ENCODE measurements around the gene TOMM20. TPM values are rescaled to one million over a fixed set of nuclear protein-coding genes. Genes with fewer than 3 reads are reported as not detected.

TOMM20 gene
- total and polyA plus RNA-seq, 9 of the 15 experiments (the other 6 are each of a cell fraction or from before 2014, with no cell fraction given): 70.6 to 334 (median 159) TPM

GRCh38 chr1:235090406-235091069 lies 38.1 kb downstream of the TOMM20 start (continued):
- TF ChIP-seq KLF6 (CRISPR knock-in tag; IDR thresholded peaks at IDR 0.05; ENCODE audit: borderline replicate concordance): peak; percentile 29; the same call in 1 of the 2 replicates
- TF ChIP-seq NBN (IDR thresholded peaks at IDR 0.05; ENCODE audit: low read depth): peak; percentile 36; the same call in 1 of the 2 replicates
- no peak for TF ChIP-seq CREB1 (IDR thresholded peaks at IDR 0.05)
- TF ChIP-seq CREB1 (CRISPR knock-in tag; IDR thresholded peaks at IDR 0.05): 0 out of 2 replicates have a peak, but pooled peaks have one; percentile 38
- no peak for TF ChIP-seq ZKSCAN1 (IDR thresholded peaks at IDR 0.05; ENCODE audit: low read depth, low read length)
- TF ChIP-seq, protein P1, sequence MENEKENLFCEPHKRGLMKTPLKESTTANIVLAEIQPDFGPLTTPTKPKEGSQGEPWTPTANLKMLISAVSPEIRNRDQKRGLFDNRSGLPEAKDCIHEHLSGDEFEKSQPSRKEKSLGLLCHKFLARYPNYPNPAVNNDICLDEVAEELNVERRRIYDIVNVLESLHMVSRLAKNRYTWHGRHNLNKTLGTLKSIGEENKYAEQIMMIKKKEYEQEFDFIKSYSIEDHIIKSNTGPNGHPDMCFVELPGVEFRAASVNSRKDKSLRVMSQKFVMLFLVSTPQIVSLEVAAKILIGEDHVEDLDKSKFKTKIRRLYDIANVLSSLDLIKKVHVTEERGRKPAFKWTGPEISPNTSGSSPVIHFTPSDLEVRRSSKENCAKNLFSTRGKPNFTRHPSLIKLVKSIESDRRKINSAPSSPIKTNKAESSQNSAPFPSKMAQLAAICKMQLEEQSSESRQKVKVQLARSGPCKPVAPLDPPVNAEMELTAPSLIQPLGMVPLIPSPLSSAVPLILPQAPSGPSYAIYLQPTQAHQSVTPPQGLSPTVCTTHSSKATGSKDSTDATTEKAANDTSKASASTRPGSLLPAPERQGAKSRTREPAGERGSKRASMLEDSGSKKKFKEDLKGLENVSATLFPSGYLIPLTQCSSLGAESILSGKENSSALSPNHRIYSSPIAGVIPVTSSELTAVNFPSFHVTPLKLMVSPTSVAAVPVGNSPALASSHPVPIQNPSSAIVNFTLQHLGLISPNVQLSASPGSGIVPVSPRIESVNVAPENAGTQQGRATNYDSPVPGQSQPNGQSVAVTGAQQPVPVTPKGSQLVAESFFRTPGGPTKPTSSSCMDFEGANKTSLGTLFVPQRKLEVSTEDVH (IDR thresholded peaks at IDR 0.05; ENCODE audit: low read depth, partially characterized antibody): no peak
- TF ChIP-seq, protein P2, sequence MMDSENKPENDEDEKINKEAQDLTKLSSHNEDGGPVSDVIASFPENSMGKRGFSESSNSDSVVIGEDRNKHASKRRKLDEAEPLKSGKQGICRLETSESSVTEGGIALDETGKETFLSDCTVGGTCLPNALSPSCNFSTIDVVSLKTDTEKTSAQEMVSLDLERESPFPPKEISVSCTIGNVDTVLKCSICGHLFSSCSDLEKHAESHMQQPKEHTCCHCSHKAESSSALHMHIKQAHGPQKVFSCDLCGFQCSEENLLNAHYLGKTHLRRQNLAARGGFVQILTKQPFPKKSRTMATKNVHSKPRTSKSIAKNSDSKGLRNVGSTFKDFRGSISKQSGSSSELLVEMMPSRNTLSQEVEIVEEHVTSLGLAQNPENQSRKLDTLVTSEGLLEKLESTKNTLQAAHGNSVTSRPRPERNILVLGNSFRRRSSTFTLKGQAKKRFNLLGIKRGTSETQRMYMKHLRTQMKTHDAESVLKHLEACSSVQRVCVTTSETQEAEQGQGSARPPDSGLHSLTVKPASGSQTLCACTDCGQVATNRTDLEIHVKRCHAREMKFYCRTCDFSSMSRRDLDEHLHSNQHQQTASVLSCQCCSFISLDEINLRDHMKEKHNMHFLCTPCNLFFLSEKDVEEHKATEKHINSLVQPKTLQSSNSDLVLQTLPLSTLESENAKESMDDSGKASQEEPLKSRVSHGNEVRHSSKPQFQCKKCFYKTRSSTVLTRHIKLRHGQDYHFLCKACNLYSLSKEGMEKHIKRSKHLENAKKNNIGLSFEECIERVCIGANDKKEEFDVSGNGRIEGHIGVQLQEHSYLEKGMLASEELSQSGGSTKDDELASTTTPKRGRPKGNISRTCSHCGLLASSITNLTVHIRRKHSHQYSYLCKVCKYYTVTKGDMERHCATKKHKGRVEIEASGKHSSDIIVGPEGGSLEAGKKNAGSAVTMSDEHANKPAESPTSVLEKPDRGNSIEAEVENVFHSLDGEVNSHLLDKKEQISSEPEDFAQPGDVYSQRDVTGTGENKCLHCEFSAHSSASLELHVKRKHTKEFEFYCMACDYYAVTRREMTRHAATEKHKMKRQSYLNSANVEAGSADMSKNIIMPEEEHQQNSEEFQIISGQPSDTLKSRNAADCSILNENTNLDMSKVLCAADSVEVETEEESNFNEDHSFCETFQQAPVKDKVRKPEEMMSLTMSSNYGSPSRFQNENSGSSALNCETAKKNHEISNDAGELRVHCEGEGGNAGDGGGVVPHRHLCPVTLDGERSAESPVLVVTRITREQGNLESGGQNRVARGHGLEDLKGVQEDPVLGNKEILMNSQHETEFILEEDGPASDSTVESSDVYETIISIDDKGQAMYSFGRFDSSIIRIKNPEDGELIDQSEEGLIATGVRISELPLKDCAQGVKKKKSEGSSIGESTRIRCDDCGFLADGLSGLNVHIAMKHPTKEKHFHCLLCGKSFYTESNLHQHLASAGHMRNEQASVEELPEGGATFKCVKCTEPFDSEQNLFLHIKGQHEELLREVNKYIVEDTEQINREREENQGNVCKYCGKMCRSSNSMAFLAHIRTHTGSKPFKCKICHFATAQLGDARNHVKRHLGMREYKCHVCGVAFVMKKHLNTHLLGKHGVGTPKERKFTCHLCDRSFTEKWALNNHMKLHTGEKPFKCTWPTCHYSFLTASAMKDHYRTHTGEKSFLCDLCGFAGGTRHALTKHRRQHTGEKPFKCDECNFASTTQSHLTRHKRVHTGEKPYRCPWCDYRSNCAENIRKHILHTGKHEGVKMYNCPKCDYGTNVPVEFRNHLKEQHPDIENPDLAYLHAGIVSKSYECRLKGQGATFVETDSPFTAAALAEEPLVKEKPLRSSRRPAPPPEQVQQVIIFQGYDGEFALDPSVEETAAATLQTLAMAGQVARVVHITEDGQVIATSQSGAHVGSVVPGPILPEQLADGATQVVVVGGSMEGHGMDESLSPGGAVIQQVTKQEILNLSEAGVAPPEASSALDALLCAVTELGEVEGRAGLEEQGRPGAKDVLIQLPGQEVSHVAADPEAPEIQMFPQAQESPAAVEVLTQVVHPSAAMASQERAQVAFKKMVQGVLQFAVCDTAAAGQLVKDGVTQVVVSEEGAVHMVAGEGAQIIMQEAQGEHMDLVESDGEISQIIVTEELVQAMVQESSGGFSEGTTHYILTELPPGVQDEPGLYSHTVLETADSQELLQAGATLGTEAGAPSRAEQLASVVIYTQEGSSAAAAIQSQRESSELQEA (IDR thresholded peaks at IDR 0.05; ENCODE audit: low read depth): no peak
- TF ChIP-seq PPARD (CRISPR knock-in tag; IDR thresholded peaks at IDR 0.05): no peak
- peak; percentile 44; the same call in 1 of the 2 replicates for TF ChIP-seq JUND (IDR thresholded peaks at IDR 0.05; ENCODE audit: borderline replicate concordance, low read depth, low read length)
- TF ChIP-seq JUND (tag; IDR thresholded peaks at IDR 0.05; ENCODE audit: borderline replicate concordance, low read depth, low read length): peak; percentile 33; the same call in 2 of the 3 replicates
- TF ChIP-seq CTBP1 (IDR thresholded peaks at IDR 0.05; ENCODE audit: borderline replicate concordance): peak; percentile 86
- TF ChIP-seq, protein P3, sequence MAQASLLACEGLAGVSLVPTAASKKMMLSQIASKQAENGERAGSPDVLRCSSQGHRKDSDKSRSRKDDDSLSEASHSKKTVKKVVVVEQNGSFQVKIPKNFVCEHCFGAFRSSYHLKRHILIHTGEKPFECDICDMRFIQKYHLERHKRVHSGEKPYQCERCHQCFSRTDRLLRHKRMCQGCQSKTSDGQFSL (CRISPR knock-in tag; IDR thresholded peaks at IDR 0.05): no peak
- TF ChIP-seq, protein P3 (tag; IDR thresholded peaks at IDR 0.05): no peak
- peak; percentile 85 for TF ChIP-seq MAFG (tag; conservative IDR thresholded peaks at IDR 0.05)
- no peak for TF ChIP-seq ZNF282 (CRISPR knock-in tag; IDR thresholded peaks at IDR 0.05)
- no peak for TF ChIP-seq ZNF76 (CRISPR knock-in tag; IDR thresholded peaks at IDR 0.05; ENCODE audit: borderline replicate concordance)
- no peak for TF ChIP-seq ZNF584 (CRISPR knock-in tag; IDR thresholded peaks at IDR 0.05; ENCODE audit: low read depth)
